RWPE1 (cell line): Measurements from ENCODE around the gene PLVAP.

Experiments
- CTCF ChIA-PET: fragments of 350-600 bp; sonication (Branson Sonifier 250); formaldehyde crosslinking; extraction: SDS; loops from one replicate; lab custom pipeline; 2021; lab: Yijun Ruan, JAX
- POLR2A ChIA-PET: fragments of 400-600 bp; formaldehyde crosslinking; extraction: SDS; loops from one replicate; lab custom pipeline; 2020; ENCODE audit warnings: antibody characterized with exemption; ENCODE audit not compliant: low non-redundant PET; lab: Yijun Ruan, JAX
- DNase-seq: peaks from one replicate; pipeline ENCODE4 v3.0.0; 2012; ENCODE audit warnings: low spot score
- H3K27ac ChIP-seq: fragments of 450-650 bp; 2 replicates; pipeline ENCODE4 v1.5.1; 2017
- TF ChIP-seq, protein P1 (sequence below): fragments of 450-650 bp; conservative IDR thresholded peaks from 2 replicates; pipeline ENCODE4 v1.5.1; 2017; ENCODE audit warnings: low read depth, mild to moderate bottlenecking

PLVAP gene

DNA sequence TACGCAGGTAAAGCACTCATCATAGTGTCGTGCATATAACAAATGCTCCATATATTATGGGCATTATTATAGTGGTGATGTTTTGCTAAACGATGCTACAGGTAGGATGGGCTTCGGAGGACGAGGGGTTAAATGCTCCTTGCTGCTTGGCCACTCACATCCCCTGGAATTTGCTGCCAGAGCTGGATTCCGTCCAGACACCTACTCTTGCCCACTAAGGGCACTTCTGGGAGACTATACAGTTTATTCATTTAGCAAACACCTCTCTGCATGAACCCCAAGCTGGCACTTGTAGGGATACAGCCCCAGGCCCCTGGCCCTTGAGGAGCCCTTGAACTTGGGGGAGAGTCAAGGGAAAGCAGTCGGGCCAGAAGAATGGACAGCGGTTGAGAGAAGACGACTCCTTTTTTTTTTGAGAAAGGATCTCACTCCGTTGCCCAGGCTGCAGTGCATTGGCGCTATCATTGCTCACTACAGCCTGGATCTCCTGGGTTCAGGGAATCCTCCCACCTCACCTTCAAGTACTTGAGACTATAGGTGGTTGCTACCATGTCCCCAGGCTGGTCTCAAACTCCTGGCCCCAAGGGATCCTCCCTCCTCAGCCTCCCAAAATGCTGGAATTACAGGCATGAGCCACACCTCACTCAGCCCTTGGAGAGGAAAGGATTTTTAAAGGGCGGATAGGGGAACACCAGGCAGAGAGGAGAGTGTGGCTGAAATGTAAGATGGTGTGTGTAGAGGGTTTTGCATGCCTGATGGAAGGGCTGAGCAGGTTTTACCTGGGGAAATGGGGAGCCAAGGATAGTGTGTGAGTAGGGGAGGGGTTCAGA lies 72.5 kb downstream of the PLVAP start:
- peak overlapping the region; percentile 98 for H3K27ac ChIP-seq
- DNase-seq = no peak
- TF ChIP-seq, protein P1, sequence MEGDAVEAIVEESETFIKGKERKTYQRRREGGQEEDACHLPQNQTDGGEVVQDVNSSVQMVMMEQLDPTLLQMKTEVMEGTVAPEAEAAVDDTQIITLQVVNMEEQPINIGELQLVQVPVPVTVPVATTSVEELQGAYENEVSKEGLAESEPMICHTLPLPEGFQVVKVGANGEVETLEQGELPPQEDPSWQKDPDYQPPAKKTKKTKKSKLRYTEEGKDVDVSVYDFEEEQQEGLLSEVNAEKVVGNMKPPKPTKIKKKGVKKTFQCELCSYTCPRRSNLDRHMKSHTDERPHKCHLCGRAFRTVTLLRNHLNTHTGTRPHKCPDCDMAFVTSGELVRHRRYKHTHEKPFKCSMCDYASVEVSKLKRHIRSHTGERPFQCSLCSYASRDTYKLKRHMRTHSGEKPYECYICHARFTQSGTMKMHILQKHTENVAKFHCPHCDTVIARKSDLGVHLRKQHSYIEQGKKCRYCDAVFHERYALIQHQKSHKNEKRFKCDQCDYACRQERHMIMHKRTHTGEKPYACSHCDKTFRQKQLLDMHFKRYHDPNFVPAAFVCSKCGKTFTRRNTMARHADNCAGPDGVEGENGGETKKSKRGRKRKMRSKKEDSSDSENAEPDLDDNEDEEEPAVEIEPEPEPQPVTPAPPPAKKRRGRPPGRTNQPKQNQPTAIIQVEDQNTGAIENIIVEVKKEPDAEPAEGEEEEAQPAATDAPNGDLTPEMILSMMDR = no peak
- ChIA-PET POLR2A (interaction anchor here (0.5 to 0.7 kb wide), 2 partner anchors 81 to 119 kb away, joined by 3 to 4 read pairs; no protein-coding TSS in a partner anchor), CTCF (interaction anchor here (0.6 to 1.7 kb wide), 8 partner anchors 12 to 855 kb away, joined by 3 to 9 read pairs (median 4); partner anchors contain the start of gene ANO8)

DNA sequence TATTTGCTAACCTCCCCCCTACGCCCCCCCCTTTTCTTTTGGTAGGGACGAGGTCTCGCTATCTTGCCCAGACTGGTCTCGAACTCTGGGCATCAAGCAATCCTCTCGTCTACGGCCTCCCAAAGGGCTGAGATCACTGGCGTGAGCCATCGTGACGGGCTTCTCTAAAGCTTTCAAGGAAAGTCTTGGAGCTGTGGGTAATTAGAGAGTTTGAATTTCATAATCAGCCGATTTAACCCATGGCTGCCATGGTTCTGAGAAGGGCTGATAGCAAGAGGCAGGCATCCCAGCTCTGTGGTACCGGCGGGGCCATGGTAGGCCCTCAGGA lies 73.2 kb downstream of the PLVAP start:
- H3K27ac ChIP-seq = peak overlapping the region; percentile 98
- ChIA-PET CTCF (interaction anchor here (0.6 to 1.3 kb wide), 4 partner anchors 11 to 856 kb away, joined by 3 to 5 read pairs (median 4); partner anchors contain the start of gene TMEM38A), POLR2A (interaction anchor here (0.6 to 0.7 kb wide), 2 partner anchors 82 to 631 kb away, joined by 3 read pairs; no protein-coding TSS in a partner anchor)
- TF ChIP-seq, protein P1 = no peak
- no peak for DNase-seq

DNA sequence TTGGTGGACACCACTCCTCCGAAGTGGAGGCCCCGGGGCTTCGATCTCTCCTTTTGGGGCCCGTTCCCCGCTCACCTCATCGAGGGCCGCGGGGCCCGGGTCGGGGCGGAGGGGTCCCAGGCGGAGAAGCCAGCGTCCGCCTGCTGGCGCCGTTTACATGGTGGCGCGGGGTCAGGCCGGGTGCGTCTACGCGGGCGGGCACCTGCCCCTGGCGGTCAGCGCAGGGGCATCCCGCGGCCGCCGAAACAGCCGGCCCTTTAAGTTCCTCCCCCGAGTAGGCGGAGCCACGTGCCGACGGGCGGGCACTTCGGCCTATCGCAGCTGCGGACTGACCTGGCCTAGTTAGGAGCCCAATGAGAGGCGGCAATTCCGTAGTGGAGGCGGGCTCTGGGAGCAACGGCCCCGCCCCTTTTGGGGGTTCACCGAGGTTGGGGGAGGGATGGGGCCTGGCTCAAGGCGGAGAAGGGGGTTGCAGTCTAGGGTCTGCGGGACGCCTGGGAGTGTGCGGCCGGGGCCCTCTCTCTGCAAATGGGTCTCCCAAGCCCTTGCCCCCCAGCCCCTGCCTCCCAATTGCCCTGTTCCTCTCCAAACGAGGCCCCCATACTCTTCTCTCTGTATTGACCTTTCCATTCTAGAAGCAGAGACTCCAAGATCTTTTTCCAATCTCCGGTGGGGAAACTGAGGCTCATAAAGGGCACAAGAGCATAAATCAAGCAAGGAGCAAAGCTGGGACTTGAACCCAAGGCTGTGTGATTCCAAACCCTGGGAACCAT lies 73.8 kb downstream of the PLVAP start, which contains the start of gene ABHD8:
ABHD8 (minus strand) TSS at position 259 of the 773 bp plus-strand sequence. CDS start 1,809 bp downstream, outside the sequence.
- CTCF ChIA-PET = interaction anchor here (0.6 to 1.3 kb wide), 4 partner anchors 10 to 856 kb away, joined by 3 to 5 read pairs (median 4); partner anchors contain the start of gene TMEM38A
- H3K27ac ChIP-seq = peak within 1 kb of the TSS; percentile 98
- DNase-seq = peak; percentile 96
- TF ChIP-seq, protein P1 = peak; percentile 74
- POLR2A ChIA-PET = interaction anchor here (0.6 kb wide), 1 partner anchor 632 kb away, joined by 3 read pairs; no protein-coding TSS in a partner anchor

DNA sequence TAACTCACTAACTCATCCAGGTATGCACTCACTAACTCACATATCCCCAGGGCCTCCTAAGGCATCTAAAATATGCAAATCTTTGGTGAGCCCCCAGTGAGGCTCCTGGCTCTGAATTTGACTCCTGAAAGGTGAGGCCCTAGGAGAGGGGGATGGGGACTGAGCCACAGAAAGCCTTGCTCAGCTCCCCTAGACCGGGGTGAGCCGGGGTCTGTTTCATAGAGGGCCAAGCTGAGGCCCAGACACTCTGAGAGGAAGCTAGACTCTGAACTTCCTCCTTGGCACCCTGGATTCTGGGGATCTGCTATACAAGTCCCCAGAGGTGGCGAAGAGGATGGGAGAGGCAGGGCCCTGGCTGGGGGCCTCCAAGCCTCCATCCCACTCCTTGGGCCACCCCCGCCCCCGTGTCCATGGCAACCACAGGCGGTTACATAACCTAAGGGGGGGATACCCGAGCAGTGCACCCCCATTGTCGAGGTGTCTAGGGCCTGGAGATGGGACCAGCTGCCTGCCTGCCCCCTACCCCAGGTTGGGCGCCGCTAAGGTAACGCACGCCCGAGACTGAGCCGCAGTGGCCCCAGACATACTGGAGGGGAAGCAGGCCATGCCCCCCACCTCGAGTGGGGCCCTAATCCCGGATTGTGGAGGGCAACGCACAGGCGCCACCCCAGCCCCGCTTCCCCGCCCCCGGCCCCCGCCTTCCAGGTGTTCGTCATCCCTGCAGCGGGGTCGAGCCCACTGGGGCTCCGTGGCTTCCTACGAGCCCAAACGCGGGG lies 74.6 kb downstream of the PLVAP start:
- TF ChIP-seq, protein P1 = no peak
- CTCF ChIA-PET = interaction anchor here (1.0 kb wide), 1 partner anchor 31 kb away, joined by 4 read pairs; no protein-coding TSS in a partner anchor
- DNase-seq = no peak
- H3K27ac ChIP-seq = peak overlapping the region; percentile 98
- POLR2A ChIA-PET = interaction anchor here (0.5 kb wide), 1 partner anchor 85 kb away, joined by 3 read pairs; no protein-coding TSS in a partner anchor
